IPS DF 19.7 (cell line): Measurements from ENCODE around the gene PPP2R2D.

ENCODE experiments used
- DNase-seq: peaks from one replicate; pipeline ENCODE4 v3.0.0-alpha.2; 2013; ENCODE audit warnings: low read depth, low spot score

The PPP2R2D gene

GRCh38 chr10:131889755-131890154, 11.1 kb upstream of the PPP2R2D start:
- no peak for DNase-seq

GRCh38 chr10:131890276-131891195, 10.3 kb upstream of the PPP2R2D start:
- no peak for DNase-seq

DNA sequence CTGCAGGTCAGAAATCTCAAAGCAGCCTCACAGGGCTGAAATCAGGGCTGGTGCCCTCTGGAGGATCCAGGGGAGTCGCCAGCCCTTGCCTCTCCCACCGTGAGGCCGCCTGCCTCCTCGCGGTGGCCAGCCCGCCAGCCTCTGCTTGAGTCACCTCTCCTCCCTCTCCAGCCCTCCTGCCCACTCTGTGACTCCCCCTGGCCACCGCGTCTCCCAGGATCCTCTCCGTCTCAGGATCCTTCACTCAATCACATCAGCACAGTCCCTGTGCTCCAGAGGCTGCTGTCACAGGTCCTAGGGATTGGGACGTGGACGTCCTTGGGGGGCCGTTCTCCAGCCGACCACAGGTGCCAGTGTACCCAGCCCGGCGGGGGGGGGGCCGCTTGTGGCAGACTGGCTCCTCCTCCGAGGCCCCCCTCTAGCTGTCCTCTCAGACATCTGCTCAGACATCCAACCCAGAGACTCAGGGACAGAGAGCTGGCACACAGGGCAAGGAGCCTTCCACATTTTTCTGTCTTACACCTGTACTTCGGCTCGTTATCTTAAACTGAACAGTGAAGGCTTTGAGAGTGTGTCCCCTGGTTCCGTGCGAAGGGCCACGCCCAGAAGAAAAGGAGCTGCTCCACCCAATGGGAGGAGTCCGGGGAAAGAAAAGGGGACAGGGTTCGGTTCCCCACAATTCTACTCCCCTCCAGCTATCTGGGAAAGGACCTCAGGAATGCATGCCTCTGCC, 9.4 kb upstream of the PPP2R2D start:
- DNase-seq = no peak

DNA sequence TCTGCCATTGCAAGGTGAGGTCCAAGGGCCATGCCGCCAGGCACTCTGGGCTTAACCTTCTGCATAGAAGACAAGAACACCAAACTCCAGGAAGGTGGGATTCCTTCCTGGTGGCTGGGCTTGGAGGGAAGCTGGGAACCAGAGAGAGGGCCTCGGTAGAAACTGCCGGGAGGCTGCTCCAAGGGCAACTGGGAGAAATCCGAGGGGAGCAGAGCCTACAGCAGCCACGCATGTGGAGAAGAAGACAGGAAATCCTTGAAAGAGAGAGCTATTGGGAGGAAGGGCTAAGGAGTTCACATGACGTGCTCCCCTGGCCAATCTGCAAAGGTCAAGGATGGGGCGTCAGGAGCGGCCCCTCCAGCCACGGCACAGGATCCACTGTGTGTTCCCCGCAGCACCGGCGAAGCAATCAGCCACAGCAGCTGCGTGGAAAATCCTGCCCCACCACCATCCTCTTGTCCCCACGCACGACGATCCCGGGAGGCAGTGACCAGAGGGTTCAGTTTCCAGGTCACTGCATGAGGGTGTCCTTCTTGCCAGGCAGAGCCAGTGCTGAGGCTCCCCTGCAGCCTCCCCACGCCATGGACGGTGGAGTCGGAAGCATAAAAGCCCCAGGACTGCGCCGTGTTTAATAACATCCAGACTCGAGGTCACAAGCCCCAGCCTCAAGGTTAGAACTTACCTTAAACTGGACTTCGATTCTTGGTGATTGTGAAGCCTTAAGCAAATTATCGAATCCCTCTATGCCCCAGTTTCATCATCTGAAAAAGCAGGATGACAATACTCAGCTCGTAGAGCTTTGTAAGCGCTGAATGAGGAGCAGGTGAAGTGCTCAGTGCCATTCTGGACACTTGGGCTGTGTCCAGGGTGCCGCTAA, 8.6 kb upstream of the PPP2R2D start:
- DNase-seq = no peak

GRCh38 chr10:131892806-131893675, 7.8 kb upstream of the PPP2R2D start:
- DNase-seq = no peak

GRCh38 chr10:131895116-131895515, 5.7 kb upstream of the PPP2R2D start:
- DNase-seq = no peak

- no peak for DNase-seq
These were observed 4.4 kb upstream of the PPP2R2D start for GRCh38 chr10:131896403-131896802.

DNA sequence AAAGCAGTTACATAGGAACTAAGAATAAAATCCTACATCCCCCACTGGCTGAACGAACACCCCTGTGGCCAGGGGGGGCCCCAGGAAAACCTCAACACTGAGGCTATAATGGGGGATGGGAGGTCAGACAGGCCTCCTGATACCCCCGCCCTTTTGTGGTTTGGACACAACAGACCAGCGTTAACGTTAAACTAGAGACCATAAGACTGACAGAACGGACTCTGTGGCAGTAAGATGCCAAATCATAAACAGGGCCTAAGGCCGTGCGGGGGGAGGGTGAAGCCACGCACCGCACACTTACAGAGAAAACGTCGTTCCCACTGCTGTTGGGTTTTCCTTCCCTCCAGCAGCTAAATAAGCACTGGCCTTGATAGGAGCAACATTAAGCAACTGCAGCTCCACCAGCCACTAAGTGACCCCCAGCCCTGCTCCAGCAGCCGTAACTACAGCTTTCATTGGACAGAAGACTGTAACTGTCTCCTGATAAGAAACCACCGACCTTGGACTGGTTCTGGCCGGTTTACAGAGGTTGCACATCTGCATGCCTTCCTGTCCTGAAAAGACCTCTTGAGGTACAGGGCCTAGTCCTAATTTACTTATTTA, 3.4 kb upstream of the PPP2R2D start:
- DNase-seq = no peak

GRCh38 chr10:131898061-131898460, 2.7 kb upstream of the PPP2R2D start:
- no peak for DNase-seq

DNA sequence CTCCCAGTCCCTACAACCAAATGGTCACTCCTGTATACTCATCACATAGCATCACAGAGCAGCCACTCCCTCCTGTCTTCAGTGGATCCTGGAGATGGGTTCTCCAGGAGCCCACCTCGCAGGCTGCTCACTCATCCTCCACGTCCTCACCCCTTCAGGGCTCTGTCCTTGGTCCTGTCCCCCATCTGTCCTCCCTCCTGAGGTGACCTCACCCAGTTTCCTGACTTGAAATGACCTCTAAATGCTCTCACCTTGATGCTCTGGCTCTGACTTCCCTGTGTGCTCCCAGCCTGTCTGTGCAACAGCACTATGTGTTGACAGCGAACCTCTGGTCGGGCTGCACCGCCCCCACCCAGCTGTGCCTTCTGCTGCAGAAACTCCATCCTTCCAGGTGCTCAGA, 2.1 kb upstream of the PPP2R2D start:
- DNase-seq = no peak

GRCh38 chr10:131899116-131899690, 1.6 kb upstream of the PPP2R2D start:
- DNase-seq = no peak

GRCh38 chr10:131899695-131900349, 986 bp upstream of the PPP2R2D start:
- DNase-seq = no peak

DNA sequence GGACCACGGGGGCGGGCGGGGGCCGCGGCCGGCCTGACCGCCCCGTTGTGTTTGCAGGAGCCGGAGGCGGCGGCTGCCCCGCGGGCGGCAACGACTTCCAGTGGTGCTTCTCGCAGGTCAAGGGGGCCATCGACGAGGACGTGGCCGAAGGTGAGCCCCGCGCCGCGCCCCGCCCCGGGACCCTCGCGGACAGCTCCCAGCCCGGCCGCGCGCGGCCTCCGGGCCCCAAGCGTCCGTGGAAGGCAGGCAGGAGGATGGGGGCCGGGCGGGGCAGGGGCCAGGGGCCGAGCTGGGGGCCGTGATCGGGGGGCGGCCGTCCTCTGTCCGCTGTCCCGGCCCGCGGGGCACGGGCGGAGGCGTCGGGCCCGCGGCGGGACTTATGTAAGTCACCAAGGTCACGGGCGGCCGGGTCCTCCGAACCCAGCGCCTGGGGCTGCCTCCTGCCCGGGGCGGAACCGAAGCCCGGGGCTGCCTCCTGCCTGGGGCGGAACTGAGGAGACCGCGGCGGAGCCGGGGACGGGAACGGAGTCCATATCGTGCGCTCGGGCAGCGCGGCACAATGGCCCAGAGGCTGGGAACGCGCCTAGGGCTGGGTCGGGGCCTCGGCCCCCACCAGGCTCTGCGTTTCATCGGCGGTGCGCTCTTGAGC, 497 bp downstream of the PPP2R2D start:
- no peak for DNase-seq

GRCh38 chr10:131902211-131902610, 1.4 kb downstream of the PPP2R2D start:
- DNase-seq = no peak

GRCh38 chr10:131902691-131903090, 1.9 kb downstream of the PPP2R2D start:
- no peak for DNase-seq

GRCh38 chr10:131905267-131905571, 4.4 kb downstream of the PPP2R2D start:
- no peak for DNase-seq

- no peak for DNase-seq
These were observed 4.9 kb downstream of the PPP2R2D start for GRCh38 chr10:131905603-131906268.

DNA sequence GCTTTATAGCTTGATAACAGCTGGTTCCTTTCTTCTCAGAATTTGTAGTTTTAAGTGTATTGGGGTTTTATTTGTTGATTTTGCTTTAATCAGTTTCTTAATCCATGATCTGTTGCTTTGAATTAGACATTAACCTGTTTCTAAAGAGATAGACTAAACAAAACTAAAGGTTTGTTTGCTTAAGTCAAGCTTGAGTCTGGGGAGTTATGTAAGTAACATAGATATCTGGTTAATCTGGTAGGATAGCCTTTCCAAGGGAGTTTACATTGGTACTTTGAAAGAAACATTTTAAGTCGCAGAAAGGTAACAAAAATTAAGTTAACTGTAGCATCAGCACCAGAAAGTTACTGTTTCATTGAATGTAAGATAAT, 5.4 kb downstream of the PPP2R2D start:
- DNase-seq = no peak

- DNase-seq = no peak
These were observed 6.9 kb downstream of the PPP2R2D start for GRCh38 chr10:131907679-131908078.
